SHP77 treated with DMSO at 0.1 percent for 48 hours (cell line): ENCODE data around the gene LRBA.

ENCODE experiments used
- DNase-seq: peaks from one replicate; lab custom pipeline; 2025; lab: John Stamatoyannopoulos, UW

LRBA gene

GRCh38 chr4:150322646-150323045, 692.4 kb downstream of the LRBA start:
- no peak for DNase-seq

DNA sequence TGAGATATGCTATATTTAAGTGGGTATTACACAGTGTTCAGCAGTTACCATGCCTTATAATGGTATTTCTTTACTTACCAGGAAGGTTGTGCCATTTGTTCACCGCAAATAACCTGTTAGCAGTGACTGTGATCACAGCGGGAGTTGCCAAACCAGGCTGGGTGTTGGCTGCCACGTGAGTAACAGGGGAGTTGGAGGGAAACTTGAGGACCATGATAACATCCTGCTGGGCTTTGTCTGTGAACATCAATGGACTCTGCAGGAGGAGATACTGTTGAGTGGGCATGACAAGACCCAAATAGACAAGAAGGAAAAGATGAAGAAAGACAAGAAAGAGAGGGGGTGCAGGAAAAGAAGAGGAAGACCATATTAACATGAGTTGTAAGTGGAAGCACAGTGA, 694.0 kb downstream of the LRBA start:
- no peak for DNase-seq

DNA sequence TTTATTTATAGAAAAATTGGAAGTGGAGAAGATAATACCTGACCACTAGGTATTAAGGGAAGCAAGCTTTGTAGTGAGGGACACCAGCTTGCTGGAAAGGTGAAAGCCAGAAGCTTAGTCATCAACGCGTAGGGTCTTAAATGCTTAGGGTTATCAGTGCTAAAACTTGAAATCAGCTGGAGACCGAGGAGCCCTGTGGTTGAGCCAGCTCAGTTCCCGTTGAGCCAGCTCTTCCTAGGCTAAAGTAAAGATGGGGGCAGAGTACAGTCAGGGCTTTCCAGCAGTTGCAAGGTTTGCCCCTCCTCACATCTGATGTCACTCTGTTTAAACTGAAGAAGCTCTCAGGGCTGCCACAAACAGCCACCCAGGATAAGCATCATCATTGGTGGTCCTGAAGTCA, 696.1 kb downstream of the LRBA start:
- no peak for DNase-seq

DNA sequence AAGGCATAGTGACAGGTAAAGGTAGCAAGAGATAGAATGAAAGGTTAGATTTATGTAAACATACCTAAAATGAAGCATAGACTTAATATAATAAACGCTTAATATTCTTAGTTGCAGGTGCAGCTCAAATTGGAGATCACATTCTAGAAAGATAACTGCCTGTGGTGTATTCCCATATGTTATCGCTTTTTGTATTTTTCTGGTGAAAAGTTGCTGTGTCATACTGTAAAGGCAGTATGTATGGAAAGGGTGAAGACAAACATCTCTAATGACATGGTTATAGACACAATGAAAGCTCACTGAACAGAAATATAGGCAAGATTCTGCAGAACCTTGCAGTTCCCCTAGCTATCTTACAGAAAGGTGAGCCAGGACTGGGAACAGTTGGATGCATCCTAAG, 696.6 kb downstream of the LRBA start:
- DNase-seq = no peak

DNA sequence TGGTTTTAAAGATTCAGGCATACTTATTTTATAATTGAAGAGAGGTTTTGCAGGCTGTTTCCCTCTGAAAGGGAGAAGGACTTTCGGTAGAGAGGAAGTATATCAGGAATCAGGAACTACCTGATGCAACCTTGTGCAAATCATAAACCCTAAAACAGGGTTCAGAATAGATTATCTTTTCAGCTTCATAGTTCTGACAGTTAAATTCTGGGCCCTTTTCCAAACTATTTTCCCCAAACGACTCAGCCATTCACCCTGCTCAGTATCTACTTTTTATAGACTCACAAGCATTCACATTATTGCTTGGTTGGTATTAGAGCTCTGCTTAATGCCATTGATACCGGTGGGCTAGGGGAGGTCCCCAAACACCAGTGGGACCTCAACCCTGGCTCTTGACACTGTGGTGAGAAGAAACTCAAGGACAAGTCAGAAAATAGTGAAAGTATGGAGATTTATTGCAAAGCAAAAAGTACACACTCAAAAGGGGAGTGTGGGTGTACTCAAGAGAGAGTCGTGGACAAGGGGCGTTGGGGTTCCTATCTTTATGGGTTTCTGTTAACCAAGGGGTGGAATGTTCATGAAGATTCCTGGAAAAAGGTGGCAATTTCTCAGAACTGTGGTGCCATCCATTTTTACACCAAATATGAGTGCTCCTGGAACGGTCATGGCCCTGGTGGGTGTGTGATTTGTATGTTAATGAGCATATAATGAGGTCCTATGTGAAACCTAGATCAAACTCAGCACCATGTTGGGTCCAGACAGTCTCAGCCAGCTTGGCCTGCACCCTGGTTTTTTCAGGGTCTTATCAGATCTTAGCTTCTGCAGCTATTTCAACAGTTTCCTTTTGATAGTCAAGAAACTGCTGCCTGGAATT, 698.5 kb downstream of the LRBA start:
- no peak for DNase-seq

- no peak for DNase-seq
Observed at GRCh38 chr4:150315691-150316090, 699.4 kb downstream of the LRBA start.

- no peak for DNase-seq
Observed at GRCh38 chr4:150315175-150315574, 699.9 kb downstream of the LRBA start.

DNA sequence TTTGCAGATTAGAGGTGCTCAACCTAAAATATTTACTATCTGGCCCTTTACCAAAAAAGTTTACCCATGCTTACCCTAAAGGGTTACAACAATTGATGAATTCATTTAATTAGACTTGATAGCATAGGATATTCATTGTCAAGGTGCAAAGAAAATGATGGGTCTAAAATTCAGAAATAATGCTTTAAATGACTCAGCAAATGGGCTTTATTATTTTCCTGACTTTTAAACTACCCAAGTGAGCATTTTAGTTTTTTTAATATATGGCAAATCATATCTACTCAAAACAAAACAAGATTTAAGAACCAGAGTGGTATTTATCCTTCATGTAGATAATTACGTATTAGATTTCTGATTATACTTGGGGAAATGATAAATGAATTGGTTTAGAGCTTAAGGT, 701.1 kb downstream of the LRBA start:
- DNase-seq = no peak

DNA sequence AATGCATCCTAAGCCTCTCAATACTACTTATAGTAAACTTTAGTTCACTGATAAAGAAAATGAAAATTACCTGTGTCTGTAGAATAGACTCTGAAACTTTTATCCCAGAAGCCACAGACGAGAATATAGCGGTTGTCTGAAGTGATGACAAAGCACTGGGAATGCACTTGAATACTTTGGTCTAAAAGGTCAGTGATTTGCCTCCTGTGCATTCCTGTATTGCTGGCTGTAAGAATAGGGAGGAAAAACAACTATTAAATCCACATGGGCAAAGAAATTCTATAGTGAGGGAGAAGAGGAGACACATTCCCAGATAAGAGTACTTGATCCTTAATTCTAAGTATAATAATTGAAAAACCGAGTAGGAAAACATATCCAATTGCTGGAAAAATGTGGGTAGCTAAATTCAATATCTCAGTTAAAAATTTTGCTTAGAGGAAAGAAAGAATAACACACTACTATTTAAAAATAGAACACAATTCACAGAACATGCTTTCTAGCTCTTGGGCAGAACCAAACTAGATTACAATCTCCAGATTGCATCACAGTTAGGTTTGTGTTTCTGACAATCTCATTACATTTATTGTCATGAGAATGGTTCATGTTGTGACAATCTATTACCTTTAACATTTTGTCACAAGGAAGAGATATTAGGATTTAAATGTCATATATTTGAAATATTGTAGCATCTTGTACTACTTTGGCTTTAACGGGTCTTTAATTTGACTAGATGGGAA, 704.8 kb downstream of the LRBA start:
- no peak for DNase-seq

DNA sequence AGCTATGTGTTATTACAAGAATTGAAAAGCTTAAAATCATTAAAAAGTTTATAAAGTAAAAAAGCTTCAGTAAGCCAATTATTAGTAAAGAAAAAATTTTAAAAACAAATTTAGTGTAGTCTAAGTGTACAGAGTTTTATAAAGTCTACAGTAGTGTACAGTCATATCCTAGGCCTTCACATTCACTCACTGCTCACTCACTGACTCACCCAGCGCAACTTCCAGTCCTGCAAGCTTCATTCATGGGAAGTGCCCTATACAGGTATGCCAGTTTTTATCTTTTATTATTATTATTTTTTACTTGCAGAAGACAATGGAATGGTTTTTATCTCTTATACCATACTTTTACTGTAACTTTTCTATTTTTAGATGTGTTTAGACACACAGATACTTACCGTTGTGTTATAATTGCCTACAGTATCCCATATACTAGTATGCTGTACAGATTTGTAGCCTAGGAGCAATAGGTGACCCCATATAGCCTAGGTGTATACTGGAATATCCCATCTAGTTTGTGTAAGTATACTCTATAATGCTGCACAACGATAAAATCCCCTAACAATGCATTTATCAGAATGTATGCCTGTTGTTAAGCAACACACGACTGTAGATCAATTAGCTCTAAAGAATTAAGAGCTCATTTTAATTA, 706.1 kb downstream of the LRBA start:
- DNase-seq = no peak

- no peak for DNase-seq
Observed at GRCh38 chr4:150306719-150307118, 708.4 kb downstream of the LRBA start.

GRCh38 chr4:150305995-150306394, 709.1 kb downstream of the LRBA start:
- DNase-seq = no peak

DNA sequence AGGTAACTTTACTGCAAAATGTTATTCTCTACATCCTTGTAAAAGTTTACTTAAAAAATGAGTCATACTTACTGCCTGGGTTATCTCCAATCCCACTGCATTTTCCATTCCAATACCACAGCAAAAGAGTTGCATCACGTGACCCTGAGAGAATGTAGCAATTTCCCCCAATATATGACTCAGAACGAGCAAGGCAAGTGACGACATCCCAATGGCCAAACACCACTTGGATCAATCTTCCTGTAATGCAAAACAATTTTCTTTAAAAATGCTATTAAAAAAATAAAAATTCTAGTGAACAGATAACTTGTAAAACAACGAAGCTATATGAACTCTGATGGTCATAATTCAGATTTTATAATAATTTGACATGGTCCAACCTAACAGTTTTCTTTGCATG, 712.5 kb downstream of the LRBA start:
- no peak for DNase-seq

- no peak for DNase-seq
Observed at GRCh38 chr4:150299816-150300215, 715.3 kb downstream of the LRBA start.

DNA sequence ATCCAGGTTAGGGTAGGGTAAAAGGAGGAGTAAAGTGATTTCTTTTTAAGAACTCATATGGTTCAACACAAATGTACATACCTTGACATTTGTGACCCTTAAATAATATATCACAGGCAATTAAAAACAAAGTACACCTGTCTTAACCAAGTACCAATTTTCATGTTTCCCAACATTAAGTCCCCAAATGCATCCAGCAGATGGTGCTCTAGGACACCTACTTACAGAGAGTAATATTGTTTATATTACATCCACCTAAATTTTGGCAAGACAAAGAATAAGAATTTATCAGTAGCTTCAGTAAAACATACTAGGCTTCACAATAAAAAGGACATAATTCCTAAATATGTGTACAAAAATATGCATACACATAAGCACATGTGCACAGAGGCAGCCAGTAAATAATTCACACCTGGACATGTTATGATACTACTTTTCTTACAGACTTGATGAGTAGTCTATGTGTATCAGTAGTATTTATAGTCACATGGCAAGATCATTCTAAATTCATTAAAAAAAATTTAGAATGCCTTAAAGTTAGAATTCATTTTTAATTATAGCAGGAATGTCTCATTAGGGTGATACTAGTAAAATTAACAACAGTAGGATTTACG, 717.1 kb downstream of the LRBA start:
- peak; percentile 2 for DNase-seq

DNA sequence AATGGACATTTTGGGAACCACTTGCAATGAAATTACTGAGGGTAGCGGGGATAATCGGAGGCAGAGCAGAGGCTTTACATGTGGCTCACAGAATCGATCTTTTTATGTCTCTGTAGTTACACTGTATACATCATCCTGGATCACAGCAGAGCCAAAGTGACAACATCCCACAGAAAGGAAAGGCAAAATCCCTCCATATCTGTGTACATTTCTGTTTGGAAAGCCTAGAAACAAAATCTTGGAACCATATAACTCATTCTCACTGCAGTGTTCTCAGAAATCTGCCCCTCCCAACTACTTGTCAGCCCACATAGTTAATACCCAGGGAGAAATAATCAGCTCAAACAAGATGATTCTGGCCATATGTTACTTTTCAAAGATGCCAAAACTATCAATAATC, 725.2 kb downstream of the LRBA start:
- no peak for DNase-seq

DNA sequence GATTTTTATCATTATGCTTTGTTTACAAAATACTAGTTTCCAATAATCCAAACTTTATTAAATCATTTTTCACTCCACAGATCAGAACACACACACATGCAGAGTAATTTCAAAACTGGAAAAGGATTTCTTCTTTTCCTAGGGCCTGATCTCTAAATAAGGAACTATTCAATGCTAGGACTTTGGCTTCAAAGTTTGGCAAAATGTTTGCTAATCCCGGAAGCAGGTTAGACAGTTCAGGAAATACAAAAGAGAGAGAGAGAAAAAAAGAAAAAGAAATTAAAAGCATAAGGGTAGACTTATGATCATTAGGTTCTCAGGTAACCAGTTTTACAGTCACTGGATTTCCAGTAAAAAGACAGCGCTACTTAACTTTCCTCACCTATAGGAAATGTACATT, 725.9 kb downstream of the LRBA start:
- no peak for DNase-seq

GRCh38 chr4:150286656-150287055, 728.4 kb downstream of the LRBA start:
- no peak for DNase-seq

DNA sequence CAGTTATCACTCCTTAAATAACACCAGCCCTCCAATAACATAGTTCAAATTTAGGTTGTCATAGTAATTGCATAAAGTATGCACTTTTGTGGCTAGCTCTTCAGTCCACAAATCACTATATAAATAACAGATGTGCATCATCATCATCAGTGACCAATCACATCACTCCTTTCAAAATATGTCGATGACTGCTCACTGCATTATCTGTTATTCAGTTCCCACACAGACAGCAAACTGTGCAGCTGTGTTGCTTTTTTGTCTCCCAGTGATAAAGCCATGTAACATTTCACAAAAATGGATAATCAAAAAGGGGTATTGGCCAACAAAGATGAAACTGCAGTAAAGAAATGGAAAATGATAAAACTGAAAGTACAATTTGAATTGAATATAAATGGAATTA, 731.4 kb downstream of the LRBA start:
- DNase-seq = no peak

GRCh38 chr4:150280975-150281374, 734.1 kb downstream of the LRBA start:
- no peak for DNase-seq

DNA sequence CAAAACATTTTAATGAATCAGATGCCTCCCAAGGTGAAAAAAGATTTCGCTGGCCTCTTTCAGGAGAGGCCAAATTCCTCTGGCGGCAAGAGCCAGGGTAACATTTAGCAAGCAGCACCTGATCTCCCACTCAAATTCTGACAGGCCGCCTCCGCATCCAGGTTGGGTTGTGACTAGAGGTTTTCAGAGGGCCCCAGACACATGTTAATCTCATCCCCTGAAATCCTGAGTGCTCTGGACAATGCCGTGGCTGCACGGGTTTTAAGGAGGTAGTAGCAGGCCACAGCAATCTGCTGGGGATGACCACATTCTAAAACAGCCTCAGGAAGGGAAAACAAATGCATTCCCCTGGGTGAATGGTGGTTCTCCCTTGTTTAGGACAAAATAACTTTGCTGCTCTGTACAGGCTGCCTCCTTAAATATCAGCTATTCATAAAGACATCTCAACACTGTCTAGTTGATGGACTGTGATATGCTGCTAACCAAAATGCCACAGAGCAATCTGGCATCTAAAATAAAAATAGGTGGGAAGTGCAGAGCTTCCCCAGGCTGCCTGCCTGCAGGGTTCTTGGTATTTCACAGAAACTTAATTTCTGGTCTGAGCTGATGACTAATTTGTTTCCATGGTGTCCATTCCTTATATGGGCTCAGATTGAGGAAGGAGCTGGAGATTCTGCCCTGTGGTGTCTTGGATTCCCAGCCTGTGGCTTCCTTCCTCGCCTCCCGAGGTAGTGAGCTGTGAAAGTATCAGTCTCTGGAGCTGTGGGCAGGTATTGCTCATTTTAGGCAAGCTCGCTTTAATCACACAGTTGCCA, 734.8 kb downstream of the LRBA start:
- DNase-seq = no peak

DNA sequence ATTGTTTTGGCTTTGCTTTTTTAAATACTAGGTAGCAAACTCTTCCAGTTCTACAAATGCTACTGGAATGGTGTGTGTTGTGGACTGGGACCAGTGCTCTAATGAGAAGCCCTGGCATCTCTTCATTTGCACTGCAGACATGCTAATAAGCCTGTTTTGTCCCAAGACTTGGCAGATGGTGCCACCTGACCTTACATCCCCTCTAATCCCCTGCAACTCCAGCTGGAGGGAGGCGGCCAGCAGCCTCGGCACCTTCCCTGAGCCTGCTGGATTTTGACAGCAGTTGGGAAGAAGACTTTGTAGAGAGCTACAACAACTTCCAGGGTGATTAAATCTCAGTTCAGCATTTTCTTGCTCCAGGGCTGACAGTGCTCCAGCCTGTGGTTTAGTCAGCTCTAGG, 736.9 kb downstream of the LRBA start:
- no peak for DNase-seq
